RWPE1 (cell line): ENCODE measurements around the gene RESP18.
"Not testable (repeated sequence)": the region's sequence is repeated elsewhere in the genome, so short reads cannot be mapped to it uniquely, and the experiment has no call there.

Source experiments
- CTCF ChIA-PET: fragments of 350-600 bp; sonication (Branson Sonifier 250); formaldehyde crosslinking; extraction: SDS; loops from one replicate; lab custom pipeline; 2021; lab: Yijun Ruan, JAX
- POLR2A ChIA-PET: fragments of 400-600 bp; formaldehyde crosslinking; extraction: SDS; loops from one replicate; lab custom pipeline; 2020; ENCODE audit warnings: antibody characterized with exemption; ENCODE audit not compliant: low non-redundant PET; lab: Yijun Ruan, JAX
- DNase-seq: peaks from one replicate; pipeline ENCODE4 v3.0.0; 2012; ENCODE audit warnings: low spot score
- H3K27ac ChIP-seq: fragments of 450-650 bp; 2 replicates; pipeline ENCODE4 v1.5.1; 2017
- CTCF ChIP-seq: fragments of 450-650 bp; conservative IDR thresholded peaks from 2 replicates; pipeline ENCODE4 v1.5.1; 2017; ENCODE audit warnings: low read depth, mild to moderate bottlenecking

RESP18 gene

GRCh38 chr2:219290381-219291171 is 42.0 kb downstream of the RESP18 start:
- ChIA-PET POLR2A (interaction anchor here (0.7 kb wide), 1 partner anchor 85 kb away, joined by 3 read pairs; no protein-coding TSS in a partner anchor), CTCF (interaction anchor here (0.6 to 1.1 kb wide), 2 partner anchors 25 to 37 kb away, joined by 4 read pairs; partner anchors contain the start of gene TUBA4B)
- TF ChIP-seq CTCF, result no peak
- peak overlapping the region; percentile 98 for H3K27ac ChIP-seq
- DNase-seq, result no peak

- H3K27ac ChIP-seq, result peak overlapping the region; percentile 98
- ChIA-PET POLR2A (interaction anchor here (0.7 kb wide), 1 partner anchor 84 kb away, joined by 3 read pairs; no protein-coding TSS in a partner anchor), CTCF (interaction anchor here (0.6 to 1.1 kb wide), 3 partner anchors 26 to 37 kb away, joined by 3 to 4 read pairs (median 4); partner anchors contain the start of genes TUBA4A and TUBA4B)
- peak; percentile 85 for DNase-seq
- no peak for TF ChIP-seq CTCF
These were observed 42.8 kb downstream of the RESP18 start for GRCh38 chr2:219289537-219290361.

- CTCF ChIA-PET, result interaction anchor here (0.6 kb wide), 1 partner anchor 35 kb away, joined by 3 read pairs; the partner anchor contains the start of gene TUBA4A
- no peak for TF ChIP-seq CTCF
- no peak for DNase-seq
- POLR2A ChIA-PET, result no interaction called here
- peak overlapping the region; percentile 98 for H3K27ac ChIP-seq
These were observed 43.4 kb downstream of the RESP18 start for GRCh38 chr2:219289195-219289536.

DNA sequence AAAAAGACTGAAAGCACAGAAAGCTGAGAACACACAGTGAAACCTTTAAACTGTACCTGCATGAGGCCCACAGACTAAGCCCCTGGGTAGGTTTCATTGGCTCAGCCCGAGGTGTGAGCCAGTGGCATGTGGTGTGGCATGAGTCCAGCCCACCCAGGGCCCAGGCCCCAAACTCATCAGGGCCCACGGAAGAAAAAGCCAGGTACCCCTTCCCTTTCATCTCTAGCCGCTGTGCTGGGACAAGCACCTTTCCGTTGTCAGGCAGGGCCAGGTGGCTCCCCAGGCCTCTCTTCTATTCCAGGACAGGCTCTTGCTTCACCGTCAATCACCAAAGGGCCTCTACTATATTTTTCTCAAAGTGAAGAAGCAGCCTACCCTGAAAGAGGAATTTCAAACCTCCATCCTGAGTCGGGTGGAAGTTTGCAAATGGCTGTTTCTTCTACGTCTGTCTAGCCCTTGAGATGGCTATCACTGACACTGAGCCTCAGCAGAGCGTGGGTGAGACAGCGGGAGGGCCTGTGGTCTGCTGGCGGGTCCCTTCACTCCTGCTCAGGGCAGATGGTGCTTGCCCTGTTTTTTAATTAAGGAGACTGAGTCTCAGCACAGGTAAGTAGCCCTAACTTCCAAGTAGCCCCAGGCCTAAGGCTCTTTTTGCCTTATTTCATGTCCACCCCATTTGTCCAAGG is 44.8 kb downstream of the RESP18 start:
- peak overlapping the region; percentile 98 for H3K27ac ChIP-seq
- no peak for DNase-seq
- TF ChIP-seq CTCF, result no peak
- ChIA-PET CTCF (interaction anchor here (1.1 kb wide), 1 partner anchor 10 kb away, joined by 6 read pairs; no protein-coding TSS in a partner anchor), POLR2A (interaction anchor here (0.6 to 1.6 kb wide), 2 partner anchors 9 to 309 kb away, joined by 4 to 7 read pairs; partner anchors contain the start of gene DNAJB2)

DNA sequence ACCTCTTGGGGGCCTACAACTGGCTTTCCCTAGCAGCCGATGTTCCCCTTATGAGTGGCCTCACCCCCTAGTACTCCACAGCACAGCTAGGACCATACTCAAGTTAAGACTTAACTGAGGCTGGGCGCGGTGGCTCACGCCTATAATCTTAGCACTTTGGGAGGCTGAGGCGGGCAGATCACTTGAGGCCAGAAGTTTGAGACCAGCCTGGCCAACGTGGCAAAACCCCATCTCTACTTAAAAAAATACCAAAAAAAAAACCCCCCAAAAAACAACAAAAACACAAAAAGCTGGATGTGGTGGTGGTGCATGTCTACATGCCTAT is 45.5 kb downstream of the RESP18 start:
- H3K27ac ChIP-seq, result peak overlapping the region; percentile 98
- DNase-seq, result not testable (repeated sequence)
- ChIA-PET CTCF (interaction anchor here (3.6 kb wide), 1 partner anchor 8 kb away, joined by 37 read pairs; no protein-coding TSS in a partner anchor), POLR2A (interaction anchor here (0.8 to 1.9 kb wide), 3 partner anchors 8 to 39 kb away, joined by 3 to 7 read pairs (median 6); partner anchors contain the start of gene DNAJB2)

- peak overlapping the region; percentile 98 for H3K27ac ChIP-seq
- ChIA-PET POLR2A (interaction anchor here (0.6 to 1.9 kb wide), 5 partner anchors 8 to 194 kb away, joined by 3 to 7 read pairs (median 3); partner anchors contain the start of gene DNAJB2), CTCF (interaction anchor here (0.6 to 3.6 kb wide), 5 partner anchors 9 to 115 kb away, joined by 3 to 37 read pairs (median 4); partner anchors contain the start of genes GLB1L and STK16)
- DNase-seq, result peak; percentile 69
- no peak for TF ChIP-seq CTCF
These were observed 46.0 kb downstream of the RESP18 start for GRCh38 chr2:219286436-219287115.
